Activated CD4-positive, alpha-beta memory T cell treated with anti-CD3 and anti-CD28 coated beads for 36 hours (primary cell): ENCODE measurements around the gene ZNF385A. TPM values are rescaled to one million over a fixed set of nuclear protein-coding genes. Genes with fewer than 3 reads are reported as not detected.

Experiments used
- CTCF ChIA-PET: fragments of 350-600 bp; sonication (Branson Sonifier 250); formaldehyde crosslinking; loops from one replicate; lab custom pipeline; 2021; ENCODE audit warnings: antibody characterized with exemption, inconsistent platforms; lab: Charles Lee
- POLR2A ChIA-PET: fragments of 350-600 bp; sonication (Branson Sonifier 250); formaldehyde crosslinking; loops from one replicate; lab custom pipeline; 2021; ENCODE audit warnings: antibody characterized with exemption; lab: Charles Lee
- DNase-seq: peaks from one replicate; pipeline ENCODE4 v3.0.0-alpha.2; 2020
- H3K27ac Mint-ChIP-seq: one replicate; pipeline ENCODE4 v1.8.0; 2021; ENCODE audit warnings: mixed read lengths
- H3K27me3 Mint-ChIP-seq: one replicate; pipeline ENCODE4 v1.8.0; 2021; ENCODE audit warnings: mixed read lengths
- H3K36me3 Mint-ChIP-seq: one replicate; pipeline ENCODE4 v1.8.0; 2021; ENCODE audit warnings: mixed read lengths
- H3K4me1 Mint-ChIP-seq: one replicate; pipeline ENCODE4 v1.8.0; 2021; ENCODE audit warnings: low read depth, mixed read lengths
- H3K4me3 Mint-ChIP-seq: one replicate; pipeline ENCODE4 v1.8.0; 2021; ENCODE audit warnings: mild to moderate bottlenecking, mixed read lengths
- H3K9me3 Mint-ChIP-seq: one replicate; pipeline ENCODE4 v1.8.0; 2021; ENCODE audit warnings: mixed read lengths
- intact Hi-C: fragments of 100-400 bp; cut with micrococcal nuclease; formaldehyde crosslinking; loops from one replicate; pipeline ENCODE4 v1.15.1; 2023
- total RNA-seq, 2 experiments: library from RNA; stranded (reverse); gene quantifications; one replicate each; pipeline ENCODE4 v1.2.3, GENCODE V29; 2021

Gene ZNF385A, protein sequence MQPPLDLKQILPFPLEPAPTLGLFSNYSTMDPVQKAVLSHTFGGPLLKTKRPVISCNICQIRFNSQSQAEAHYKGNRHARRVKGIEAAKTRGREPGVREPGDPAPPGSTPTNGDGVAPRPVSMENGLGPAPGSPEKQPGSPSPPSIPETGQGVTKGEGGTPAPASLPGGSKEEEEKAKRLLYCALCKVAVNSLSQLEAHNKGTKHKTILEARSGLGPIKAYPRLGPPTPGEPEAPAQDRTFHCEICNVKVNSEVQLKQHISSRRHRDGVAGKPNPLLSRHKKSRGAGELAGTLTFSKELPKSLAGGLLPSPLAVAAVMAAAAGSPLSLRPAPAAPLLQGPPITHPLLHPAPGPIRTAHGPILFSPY
- total RNA-seq = 1 to 10 TPM; 1.3 TPM

DNA sequence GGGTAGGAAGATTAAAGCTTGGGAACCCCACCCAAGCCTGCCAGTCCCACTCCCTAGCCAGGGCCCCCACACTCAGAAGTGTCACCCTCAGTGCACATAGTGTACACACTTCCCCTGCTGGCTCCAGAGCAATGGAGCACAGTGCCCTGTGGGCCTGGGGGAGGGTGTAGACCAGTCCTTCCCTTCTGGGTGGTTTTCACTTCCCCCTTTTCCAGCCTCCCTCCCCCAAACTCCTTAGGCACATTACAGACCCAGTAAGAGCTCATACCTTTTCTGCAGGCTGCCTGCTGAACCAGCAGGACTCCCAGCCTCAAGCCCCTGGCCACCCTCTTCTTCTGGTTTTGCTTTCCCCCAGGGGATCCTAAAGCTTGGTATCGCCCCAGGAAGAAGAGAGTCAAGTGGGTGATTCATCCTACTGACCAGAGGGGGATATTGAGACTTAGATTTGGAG lies at the start of gene ZNF385A:
ZNF385A (minus strand) TSS at position 143 of the 451 bp plus-strand sequence. CDS start 219 bp downstream, outside the sequence.
- no peak within 1 kb of the TSS for H3K4me3 Mint-ChIP-seq
- H3K36me3 Mint-ChIP-seq = no peaks in the 10 kb centered on the region
- H3K27ac Mint-ChIP-seq = no peak within 1 kb of the TSS
- CTCF ChIA-PET = interaction anchor here (0.8 to 1.6 kb wide), 7 partner anchors 8 to 169 kb away, joined by 3 to 8 read pairs (median 3); no protein-coding TSS in a partner anchor
- POLR2A ChIA-PET = interaction anchor here (0.6 kb wide), 1 partner anchor 52 kb away, joined by 4 read pairs; no protein-coding TSS in a partner anchor
- H3K4me1 Mint-ChIP-seq = peaks cover 13% of the 10 kb centered on the region
- intact Hi-C loops = no loop called here
- no peaks in the 10 kb centered on the region for H3K9me3 Mint-ChIP-seq
- no peak for DNase-seq
- no peaks in the 10 kb centered on the region for H3K27me3 Mint-ChIP-seq

- DNase-seq = peak; percentile 43
- ChIA-PET POLR2A (interaction anchor here (1.1 kb wide), 1 partner anchor 33 kb away, joined by 3 read pairs; no protein-coding TSS in a partner anchor), CTCF (interaction anchor here (1.3 to 25.6 kb wide), 3 partner anchors 21 to 54 kb away, joined by 4 to 693 read pairs (median 4); no protein-coding TSS in a partner anchor)
- Mint-ChIP-seq H3K27me3 (no peaks in the 10 kb centered on the region), H3K4me1 (peaks cover 24% of the 10 kb centered on the region), H3K27ac (no peak overlapping the region), H3K36me3 (no peaks in the 10 kb centered on the region), H3K4me3 (no peak overlapping the region), H3K9me3 (no peaks in the 10 kb centered on the region)
- intact Hi-C loops = no loop called here
Observed at GRCh38 chr12:54432815-54433164, 48.3 kb upstream of the ZNF385A start.

GRCh38 chr12:54431911-54432814 lies 47.6 kb upstream of the ZNF385A start:
- no peak overlapping the region for H3K27ac Mint-ChIP-seq
- H3K4me3 Mint-ChIP-seq = no peak overlapping the region
- peaks cover 20% of the 10 kb centered on the region for H3K4me1 Mint-ChIP-seq
- peaks cover 1% of the 10 kb centered on the region for H3K27me3 Mint-ChIP-seq
- intact Hi-C loops = no loop called here
- CTCF ChIA-PET = interaction anchor here (1.3 to 25.6 kb wide), 4 partner anchors 8 to 53 kb away, joined by 4 to 693 read pairs (median 8); no protein-coding TSS in a partner anchor
- DNase-seq = peak; percentile 68
- no peaks in the 10 kb centered on the region for H3K36me3 Mint-ChIP-seq
- H3K9me3 Mint-ChIP-seq = no peaks in the 10 kb centered on the region
- POLR2A ChIA-PET = no interaction called here

DNA sequence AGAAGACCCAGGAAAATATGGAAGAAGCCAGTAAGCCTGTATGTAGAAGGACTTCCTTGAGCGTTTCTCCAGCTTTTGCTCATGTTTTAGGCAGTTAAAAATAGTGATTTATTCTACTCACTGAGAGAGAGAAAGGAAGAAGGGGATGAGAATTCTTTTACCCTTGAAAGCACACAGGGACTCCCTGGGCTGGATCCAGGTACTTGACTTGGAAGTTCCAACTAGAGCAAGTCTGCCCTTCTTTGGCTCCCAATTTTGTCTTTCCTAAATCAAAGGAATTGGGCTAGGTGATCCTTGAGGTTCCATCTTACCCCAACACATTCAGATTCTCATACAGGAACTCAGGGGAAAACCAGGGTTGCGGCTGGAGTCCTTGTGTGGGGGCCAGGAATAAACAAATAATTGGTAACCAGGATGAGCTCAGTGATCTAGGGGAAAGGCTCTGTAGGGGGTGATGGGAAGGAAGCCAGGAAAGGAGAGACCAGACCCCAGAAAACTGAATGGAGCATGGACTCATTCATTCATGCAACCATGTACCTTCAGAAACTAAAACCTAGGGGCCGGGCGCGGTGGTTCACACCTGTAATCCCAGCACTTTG lies 46.0 kb upstream of the ZNF385A start:
- Mint-ChIP-seq H3K27ac (no peak overlapping the region), H3K4me1 (peaks cover 19% of the 10 kb centered on the region), H3K4me3 (no peak overlapping the region), H3K9me3 (no peaks in the 10 kb centered on the region), H3K27me3 (peaks cover 3% of the 10 kb centered on the region), H3K36me3 (no peaks in the 10 kb centered on the region)
- DNase-seq = no peak
- CTCF ChIA-PET = interaction anchor here (0.8 to 25.6 kb wide), 3 partner anchors 9 to 834 kb away, joined by 3 to 693 read pairs (median 13); no protein-coding TSS in a partner anchor
- POLR2A ChIA-PET = no interaction called here
- intact Hi-C loops = no loop called here

DNA sequence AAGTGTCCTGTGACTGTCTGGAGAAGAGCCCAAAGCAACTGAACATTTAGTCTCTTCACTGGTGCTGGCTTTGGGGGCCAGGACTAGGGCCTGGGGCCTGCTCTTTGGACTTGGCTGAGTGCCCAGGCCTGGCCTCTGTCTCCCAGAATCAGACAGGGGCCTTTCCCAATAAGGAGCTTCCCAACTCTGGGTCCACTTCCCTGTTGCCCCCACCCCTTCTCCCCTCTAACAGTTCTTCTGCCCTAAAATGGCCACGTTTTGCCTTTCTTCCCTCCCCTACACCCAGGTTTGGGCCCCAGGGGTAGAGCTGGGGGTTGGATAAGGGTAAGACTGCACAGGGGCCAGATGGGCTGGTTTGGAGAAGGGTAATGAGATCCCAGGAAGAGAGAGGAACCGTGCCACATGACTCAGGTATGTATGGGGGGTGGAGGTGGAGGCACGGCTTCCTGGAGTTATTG lies 44.5 kb upstream of the ZNF385A start:
- no peaks in the 10 kb centered on the region for H3K9me3 Mint-ChIP-seq

DNA sequence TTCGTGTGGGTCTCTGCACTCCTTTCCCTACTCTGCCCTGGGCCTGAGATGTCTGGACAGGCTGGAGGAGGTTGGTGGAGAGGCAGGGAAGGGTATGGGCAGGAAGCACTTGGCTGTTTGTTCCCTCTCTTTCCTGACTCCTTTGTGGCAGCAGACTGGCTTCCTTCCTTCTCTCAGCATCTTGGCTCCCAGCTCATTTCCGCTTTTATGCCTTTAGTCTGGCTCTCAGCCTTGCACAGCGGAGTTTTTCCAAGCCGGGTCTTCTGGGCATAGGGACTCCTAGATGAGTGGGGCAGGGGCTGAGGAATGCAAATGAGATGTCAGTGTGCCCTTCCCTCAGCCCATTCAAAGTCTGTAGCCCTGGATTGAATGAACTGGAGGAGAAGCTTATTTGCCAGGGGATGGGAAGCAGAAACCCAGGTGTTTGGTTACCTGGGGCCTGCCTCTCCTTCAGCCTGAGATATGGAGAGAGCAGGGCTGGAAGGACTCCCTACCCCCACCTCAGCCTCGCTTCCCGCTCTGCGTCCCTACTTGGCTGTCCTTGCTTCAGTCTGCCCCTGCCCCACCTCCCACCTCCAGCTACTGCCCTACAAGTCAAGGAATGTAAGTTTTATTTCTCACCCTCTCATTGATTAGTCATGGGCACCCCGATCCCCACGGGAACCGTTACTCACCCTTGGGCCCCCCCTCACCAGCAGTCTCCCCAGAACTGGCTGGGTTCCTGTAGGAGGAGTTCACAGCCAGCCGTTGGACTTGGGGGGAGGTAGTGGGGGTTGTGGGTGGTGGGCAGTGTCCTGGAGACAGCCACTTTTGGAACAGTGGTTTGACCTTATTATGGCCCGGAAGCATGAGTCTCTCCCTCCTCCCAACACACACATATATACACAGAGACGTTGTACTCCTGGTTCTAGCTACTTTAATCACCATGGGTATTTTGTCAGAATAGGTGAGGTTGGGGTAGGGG lies 43.8 kb upstream of the ZNF385A start:
- peaks cover 20% of the 10 kb centered on the region for H3K4me1 Mint-ChIP-seq
- ChIA-PET POLR2A (interaction anchor here (0.6 to 2.6 kb wide), 3 partner anchors 10 to 94 kb away, joined by 3 to 12 read pairs (median 3); partner anchors contain the start of gene ITGA5), CTCF (interaction anchor here (0.8 to 3.9 kb wide), 9 partner anchors 9 to 35 kb away, joined by 3 to 28 read pairs (median 5); partner anchors contain the start of gene ITGA5)
- DNase-seq = no peak
- no peaks in the 10 kb centered on the region for H3K9me3 Mint-ChIP-seq
- H3K27ac Mint-ChIP-seq = no peak overlapping the region
- no peaks in the 10 kb centered on the region for H3K36me3 Mint-ChIP-seq
- peaks cover 3% of the 10 kb centered on the region for H3K27me3 Mint-ChIP-seq
- intact Hi-C loops = no loop called here
- no peak overlapping the region for H3K4me3 Mint-ChIP-seq

More for the DNA sequence above, 44.5 kb upstream of the ZNF385A start:
- Mint-ChIP-seq H3K4me3 (no peak overlapping the region), H3K36me3 (no peaks in the 10 kb centered on the region), H3K27ac (no peak overlapping the region), H3K4me1 (peaks cover 19% of the 10 kb centered on the region), H3K27me3 (peaks cover 3% of the 10 kb centered on the region)
- CTCF ChIA-PET = interaction anchor here (1.3 to 3.9 kb wide), 5 partner anchors 9 to 33 kb away, joined by 5 to 28 read pairs (median 12); no protein-coding TSS in a partner anchor
- DNase-seq = no peak
- POLR2A ChIA-PET = interaction anchor here (0.6 to 2.6 kb wide), 3 partner anchors 11 to 94 kb away, joined by 3 to 12 read pairs (median 3); partner anchors contain the start of gene ITGA5
- intact Hi-C loops = no loop called here

DNA sequence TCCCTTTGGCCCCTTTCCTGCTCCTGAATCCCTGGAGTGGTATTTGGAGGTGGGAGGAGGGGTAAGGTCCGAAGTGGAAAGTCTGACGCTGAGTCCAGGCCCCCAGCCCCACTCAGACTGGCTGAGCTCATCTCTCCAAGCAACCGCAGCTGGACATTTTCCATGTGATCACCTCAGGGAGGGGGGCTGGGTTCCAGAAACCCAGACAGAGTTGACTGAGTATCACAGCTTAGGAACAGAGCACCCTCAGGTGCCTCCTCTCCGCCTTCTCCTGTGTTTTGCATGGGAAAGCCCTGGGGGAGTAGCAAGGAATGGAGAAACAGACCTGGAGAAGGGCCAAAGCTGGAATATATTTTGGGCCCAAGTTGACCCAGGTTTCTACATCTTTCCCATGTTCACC lies 42.6 kb upstream of the ZNF385A start:
- intact Hi-C loops = no loop called here
- DNase-seq = no peak
- H3K27ac Mint-ChIP-seq = no peak overlapping the region
- POLR2A ChIA-PET = interaction anchor here (2.6 kb wide), 1 partner anchor 9 kb away, joined by 12 read pairs; the partner anchor contains the start of gene ITGA5
- H3K27me3 Mint-ChIP-seq = peaks cover 3% of the 10 kb centered on the region
- no peaks in the 10 kb centered on the region for H3K9me3 Mint-ChIP-seq
- peaks cover 13% of the 10 kb centered on the region for H3K4me1 Mint-ChIP-seq
- no peaks in the 10 kb centered on the region for H3K36me3 Mint-ChIP-seq
- H3K4me3 Mint-ChIP-seq = no peak overlapping the region
- CTCF ChIA-PET = interaction anchor here (0.8 to 3.9 kb wide), 5 partner anchors 11 to 33 kb away, joined by 3 to 28 read pairs (median 5); no protein-coding TSS in a partner anchor

- ChIA-PET CTCF (interaction anchor here (1.8 to 3.9 kb wide), 3 partner anchors 11 to 27 kb away, joined by 5 to 28 read pairs (median 12); no protein-coding TSS in a partner anchor), POLR2A (no interaction called here)
- Mint-ChIP-seq H3K27ac (no peak overlapping the region), H3K4me1 (peaks cover 9% of the 10 kb centered on the region), H3K36me3 (no peaks in the 10 kb centered on the region), H3K27me3 (peaks cover 3% of the 10 kb centered on the region), H3K9me3 (no peaks in the 10 kb centered on the region), H3K4me3 (no peak overlapping the region)
- DNase-seq = no peak
- intact Hi-C loops = no loop called here
Observed at GRCh38 chr12:54426690-54427089, 42.2 kb upstream of the ZNF385A start.

DNA sequence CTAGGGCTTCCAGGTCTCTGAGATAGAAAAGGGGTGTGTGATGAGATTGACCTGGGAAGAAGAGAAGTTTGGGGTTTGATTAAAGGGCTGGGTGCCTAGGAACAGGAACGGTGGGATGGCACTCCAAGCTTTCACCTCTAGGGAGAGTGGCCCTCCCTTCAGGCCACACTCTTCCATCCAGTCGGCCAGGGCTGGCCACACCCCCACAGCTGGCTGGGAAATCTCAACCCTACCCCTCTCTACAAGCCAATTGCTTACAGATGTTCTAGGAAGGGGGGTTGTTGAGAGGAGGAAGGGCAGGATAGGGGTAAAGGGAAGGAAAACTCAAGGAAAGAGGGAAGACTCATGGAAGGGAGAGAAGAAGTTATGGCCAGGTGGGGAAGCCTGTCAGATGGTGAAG lies 41.2 kb upstream of the ZNF385A start:
- ChIA-PET CTCF (interaction anchor here (1.6 to 4.0 kb wide), 3 partner anchors 14 to 27 kb away, joined by 4 to 22 read pairs (median 10); no protein-coding TSS in a partner anchor), POLR2A (no interaction called here)
- DNase-seq = no peak
- Mint-ChIP-seq H3K36me3 (no peaks in the 10 kb centered on the region), H3K27me3 (peaks cover 3% of the 10 kb centered on the region), H3K4me3 (no peak overlapping the region), H3K27ac (no peak overlapping the region), H3K9me3 (no peaks in the 10 kb centered on the region), H3K4me1 (peaks cover 7% of the 10 kb centered on the region)
- intact Hi-C loops = no loop called here

- intact Hi-C loops = no loop called here
- POLR2A ChIA-PET = interaction anchor here (0.7 to 1.0 kb wide), 2 partner anchors 27 kb away, joined by 3 read pairs; no protein-coding TSS in a partner anchor
- Mint-ChIP-seq H3K4me3 (no peak overlapping the region), H3K36me3 (no peaks in the 10 kb centered on the region), H3K9me3 (no peaks in the 10 kb centered on the region), H3K4me1 (peaks cover 17% of the 10 kb centered on the region), H3K27ac (no peak overlapping the region), H3K27me3 (peaks cover 3% of the 10 kb centered on the region)
- no peak for DNase-seq
- CTCF ChIA-PET = interaction anchor here (1.6 to 4.0 kb wide), 3 partner anchors 15 to 25 kb away, joined by 4 to 22 read pairs (median 10); no protein-coding TSS in a partner anchor
Observed at GRCh38 chr12:54424224-54424623, 39.7 kb upstream of the ZNF385A start.
